GM18505 (cell line): Measurements from ENCODE around the gene PCLO.

Source experiments
- ATAC-seq: cut with Tn5 transposase; IDR thresholded peaks from one replicate; pipeline ENCODE4 v1.9.1; 2021; ENCODE audit not compliant: unreplicated experiment
- POLR2A ChIP-seq: IDR thresholded peaks from 4 replicates; pipeline ENCODE4 v1.6.1; 2011; ENCODE audit warnings: borderline replicate concordance; ENCODE audit not compliant: insufficient read depth, insufficient read length; ENCODE audit errors: extremely low read depth

PCLO gene

GRCh38 chr7:82760831-82761230, 401.9 kb downstream of the PCLO start:
- no peak for TF ChIP-seq POLR2A
- ATAC-seq: no peak

- no peak for ATAC-seq
- no peak for TF ChIP-seq POLR2A
Observed at GRCh38 chr7:82760074-82760473, 402.6 kb downstream of the PCLO start.

- ATAC-seq: no peak
- TF ChIP-seq POLR2A: no peak
Observed at GRCh38 chr7:82755705-82756551, 406.8 kb downstream of the PCLO start.

GRCh38 chr7:82750007-82750406, 412.7 kb downstream of the PCLO start:
- ATAC-seq: no peak
- TF ChIP-seq POLR2A: no peak

GRCh38 chr7:82745820-82746219, 416.9 kb downstream of the PCLO start:
- TF ChIP-seq POLR2A: no peak
- no peak for ATAC-seq

GRCh38 chr7:82745117-82745516, 417.6 kb downstream of the PCLO start:
- no peak for TF ChIP-seq POLR2A
- no peak for ATAC-seq

GRCh38 chr7:82742163-82742562, 420.5 kb downstream of the PCLO start:
- no peak for ATAC-seq
- TF ChIP-seq POLR2A: no peak

- no peak for ATAC-seq
- TF ChIP-seq POLR2A: no peak
Observed at GRCh38 chr7:82741493-82741892, 421.2 kb downstream of the PCLO start.

GRCh38 chr7:82740246-82740848, 422.3 kb downstream of the PCLO start:
- peak; percentile 60 for ATAC-seq
- TF ChIP-seq POLR2A: no peak

- no peak for ATAC-seq
Observed at GRCh38 chr7:82736633-82737032, 426.1 kb downstream of the PCLO start.

GRCh38 chr7:82732677-82733076, 430.0 kb downstream of the PCLO start:
- no peak for ATAC-seq
- no peak for TF ChIP-seq POLR2A

More at GRCh38 chr7:82736633-82737032, 426.1 kb downstream of the PCLO start:
- TF ChIP-seq POLR2A: no peak

GRCh38 chr7:82729172-82730030, 433.3 kb downstream of the PCLO start:
- no peak for TF ChIP-seq POLR2A
- ATAC-seq: no peak

GRCh38 chr7:82726038-82726800, 436.5 kb downstream of the PCLO start:
- no peak for ATAC-seq

More at GRCh38 chr7:82726038-82726800, 436.5 kb downstream of the PCLO start:
- TF ChIP-seq POLR2A: no peak
